Activated T-cell treated with anti-CD3 and anti-CD28 coated beads, Interleukin-2, amount 50 U/mL, for 4 hours (primary cell): ENCODE results near the gene SNCAIP. TPM values are rescaled to one million over a fixed set of nuclear protein-coding genes. Genes with fewer than 3 reads are reported as not detected.

Source experiments
- ATAC-seq, 2 donors: fragments of 200-7000 bp; cut with Tn5 transposase; one replicate each; pipeline ENCODE4 v1.10.0; 2021
- DNase-seq: peaks from one replicate; pipeline ENCODE4 v3.0.0-alpha.2; 2020
- H3K27me3 Mint-ChIP-seq: one replicate; pipeline ENCODE4 v1.8.0; 2021; ENCODE audit warnings: low read depth, mixed read lengths
- H3K36me3 Mint-ChIP-seq: one replicate; pipeline ENCODE4 v1.8.0; 2022; ENCODE audit warnings: mixed read lengths; ENCODE audit not compliant: insufficient read depth
- H3K4me1 Mint-ChIP-seq: one replicate; pipeline ENCODE4 v1.8.0; 2021; ENCODE audit warnings: low read depth, mixed read lengths
- H3K4me3 Mint-ChIP-seq: one replicate; pipeline ENCODE4 v1.8.0; 2021; ENCODE audit warnings: mild to moderate bottlenecking, moderate library complexity, mixed read lengths
- H3K9me3 Mint-ChIP-seq: one replicate; pipeline ENCODE4 v1.8.0; 2021; ENCODE audit warnings: mixed read lengths
- total RNA-seq, 3 donors: library from RNA; stranded (reverse); gene quantifications; one replicate each; pipeline ENCODE4 v1.2.1, GENCODE V29; 2021

The SNCAIP gene
- total RNA-seq, 3 donors from 2014 or later: not detected

GRCh38 chr5:122385286-122385685 is 73.2 kb downstream of the SNCAIP start:
- no peaks in the 10 kb centered on the region for H3K27me3 Mint-ChIP-seq
- no peak overlapping the region for H3K4me3 Mint-ChIP-seq
- ATAC-seq (no peak), DNase-seq (no peak)
- H3K4me1 Mint-ChIP-seq: no peaks in the 10 kb centered on the region
- H3K9me3 Mint-ChIP-seq: no peaks in the 10 kb centered on the region
- no peaks in the 10 kb centered on the region for H3K36me3 Mint-ChIP-seq

- no peaks in the 10 kb centered on the region for H3K9me3 Mint-ChIP-seq
- H3K27me3 Mint-ChIP-seq: no peaks in the 10 kb centered on the region
- ATAC-seq (no peak), DNase-seq (no peak)
- no peak overlapping the region for H3K4me3 Mint-ChIP-seq
- no peaks in the 10 kb centered on the region for H3K4me1 Mint-ChIP-seq
- H3K36me3 Mint-ChIP-seq: no peaks in the 10 kb centered on the region
Measured at GRCh38 chr5:122385808-122386207, 73.8 kb downstream of the SNCAIP start.

- ATAC-seq: no peak
- no peaks in the 10 kb centered on the region for H3K9me3 Mint-ChIP-seq
- H3K4me1 Mint-ChIP-seq: no peaks in the 10 kb centered on the region
Measured at GRCh38 chr5:122390154-122390553, 78.1 kb downstream of the SNCAIP start.

GRCh38 chr5:122390694-122391093 is 78.7 kb downstream of the SNCAIP start:
- Mint-ChIP-seq H3K4me1 (no peaks in the 10 kb centered on the region), H3K36me3 (no peaks in the 10 kb centered on the region), H3K27me3 (no peaks in the 10 kb centered on the region), H3K9me3 (no peaks in the 10 kb centered on the region), H3K4me3 (no peak overlapping the region)
- ATAC-seq (no peak), DNase-seq (no peak)

More at GRCh38 chr5:122390154-122390553, 78.1 kb downstream of the SNCAIP start:
- Mint-ChIP-seq H3K27me3 (no peaks in the 10 kb centered on the region), H3K36me3 (no peaks in the 10 kb centered on the region), H3K4me3 (no peak overlapping the region)
- no peak for DNase-seq

- no peaks in the 10 kb centered on the region for H3K27me3 Mint-ChIP-seq
- H3K36me3 Mint-ChIP-seq: no peaks in the 10 kb centered on the region
- no peak overlapping the region for H3K4me3 Mint-ChIP-seq
- no peak for ATAC-seq
- no peak for DNase-seq
- no peaks in the 10 kb centered on the region for H3K4me1 Mint-ChIP-seq
- H3K9me3 Mint-ChIP-seq: no peaks in the 10 kb centered on the region
Measured at GRCh38 chr5:122391621-122392020, 79.6 kb downstream of the SNCAIP start.

GRCh38 chr5:122392224-122392623 is 80.2 kb downstream of the SNCAIP start:
- Mint-ChIP-seq H3K4me3 (no peak overlapping the region), H3K27me3 (no peaks in the 10 kb centered on the region), H3K36me3 (no peaks in the 10 kb centered on the region), H3K4me1 (no peaks in the 10 kb centered on the region), H3K9me3 (no peaks in the 10 kb centered on the region)
- DNase-seq: no peak
- ATAC-seq: no peak

GRCh38 chr5:122392824-122393223 is 80.8 kb downstream of the SNCAIP start:
- no peaks in the 10 kb centered on the region for H3K36me3 Mint-ChIP-seq
- no peak for DNase-seq

GRCh38 chr5:122394284-122394930 is 82.4 kb downstream of the SNCAIP start:
- no peak overlapping the region for H3K4me3 Mint-ChIP-seq
- H3K36me3 Mint-ChIP-seq: no peaks in the 10 kb centered on the region
- H3K27me3 Mint-ChIP-seq: no peaks in the 10 kb centered on the region
- no peak for ATAC-seq
- H3K9me3 Mint-ChIP-seq: no peaks in the 10 kb centered on the region
- H3K4me1 Mint-ChIP-seq: no peaks in the 10 kb centered on the region
- no peak for DNase-seq

More at GRCh38 chr5:122392824-122393223, 80.8 kb downstream of the SNCAIP start:
- Mint-ChIP-seq H3K27me3 (no peaks in the 10 kb centered on the region), H3K9me3 (no peaks in the 10 kb centered on the region), H3K4me3 (no peak overlapping the region), H3K4me1 (no peaks in the 10 kb centered on the region)
- ATAC-seq: no peak

- Mint-ChIP-seq H3K36me3 (no peaks in the 10 kb centered on the region), H3K4me3 (no peak overlapping the region), H3K4me1 (no peaks in the 10 kb centered on the region), H3K27me3 (no peaks in the 10 kb centered on the region), H3K9me3 (no peaks in the 10 kb centered on the region)
- ATAC-seq (no peak), DNase-seq (no peak)
Measured at GRCh38 chr5:122398016-122398415, 86.0 kb downstream of the SNCAIP start.

- Mint-ChIP-seq H3K9me3 (no peaks in the 10 kb centered on the region), H3K4me1 (no peaks in the 10 kb centered on the region), H3K36me3 (no peaks in the 10 kb centered on the region), H3K27me3 (no peaks in the 10 kb centered on the region), H3K4me3 (no peak overlapping the region)
- ATAC-seq (no peak), DNase-seq (no peak)
Measured at GRCh38 chr5:122400341-122400740, 88.3 kb downstream of the SNCAIP start.

GRCh38 chr5:122400938-122401337 is 88.9 kb downstream of the SNCAIP start:
- no peak for DNase-seq
- no peaks in the 10 kb centered on the region for H3K4me1 Mint-ChIP-seq
- no peak overlapping the region for H3K4me3 Mint-ChIP-seq
- H3K36me3 Mint-ChIP-seq: no peaks in the 10 kb centered on the region
- ATAC-seq: no peak
- H3K9me3 Mint-ChIP-seq: no peaks in the 10 kb centered on the region
- H3K27me3 Mint-ChIP-seq: no peaks in the 10 kb centered on the region

GRCh38 chr5:122401976-122402725 is 90.1 kb downstream of the SNCAIP start:
- Mint-ChIP-seq H3K9me3 (no peaks in the 10 kb centered on the region), H3K4me3 (no peak overlapping the region), H3K27me3 (no peaks in the 10 kb centered on the region), H3K4me1 (no peaks in the 10 kb centered on the region), H3K36me3 (no peaks in the 10 kb centered on the region)
- no peak for ATAC-seq
- no peak for DNase-seq

GRCh38 chr5:122402955-122403685 is 91.1 kb downstream of the SNCAIP start:
- no peaks in the 10 kb centered on the region for H3K27me3 Mint-ChIP-seq
- ATAC-seq (no peak), DNase-seq (no peak)
- no peak overlapping the region for H3K4me3 Mint-ChIP-seq
- H3K4me1 Mint-ChIP-seq: no peaks in the 10 kb centered on the region
- H3K9me3 Mint-ChIP-seq: no peaks in the 10 kb centered on the region
- H3K36me3 Mint-ChIP-seq: no peaks in the 10 kb centered on the region

- Mint-ChIP-seq H3K36me3 (no peaks in the 10 kb centered on the region), H3K4me1 (no peaks in the 10 kb centered on the region), H3K9me3 (no peaks in the 10 kb centered on the region), H3K27me3 (no peaks in the 10 kb centered on the region), H3K4me3 (no peak overlapping the region)
- ATAC-seq (no peak), DNase-seq (no peak)
Measured at GRCh38 chr5:122404018-122404417, 92.0 kb downstream of the SNCAIP start.
